Measurements from ENCODE around the gene ZNF345. TPM values are rescaled to one million over a fixed set of nuclear protein-coding genes. Genes with fewer than 3 reads are reported as not detected.

The ZNF345 gene
- total RNA-seq, 4 donors from 2014 or later = 3.5 to 17.0 (median 9.1) TPM

GRCh38 chr19:36837176-36837905, 13.3 kb upstream of the ZNF345 start:
- H3K27me3 ChIP-seq = no peaks in the 10 kb centered on the region
- H3K27ac ChIP-seq = peak overlapping the region; percentile 83
- peaks cover 17% of the 10 kb centered on the region for H3K4me1 ChIP-seq
- DNase-seq (ENCODE audit: low spot score in 2 of 2) = no peak
- H3K9me3 ChIP-seq = peaks cover 22% of the 10 kb centered on the region
- H3K4me3 ChIP-seq = peak overlapping the region; percentile 68
- TF ChIP-seq POLR2A (IDR thresholded peaks at IDR 0.05) = no peak
- TF ChIP-seq, protein P1, sequence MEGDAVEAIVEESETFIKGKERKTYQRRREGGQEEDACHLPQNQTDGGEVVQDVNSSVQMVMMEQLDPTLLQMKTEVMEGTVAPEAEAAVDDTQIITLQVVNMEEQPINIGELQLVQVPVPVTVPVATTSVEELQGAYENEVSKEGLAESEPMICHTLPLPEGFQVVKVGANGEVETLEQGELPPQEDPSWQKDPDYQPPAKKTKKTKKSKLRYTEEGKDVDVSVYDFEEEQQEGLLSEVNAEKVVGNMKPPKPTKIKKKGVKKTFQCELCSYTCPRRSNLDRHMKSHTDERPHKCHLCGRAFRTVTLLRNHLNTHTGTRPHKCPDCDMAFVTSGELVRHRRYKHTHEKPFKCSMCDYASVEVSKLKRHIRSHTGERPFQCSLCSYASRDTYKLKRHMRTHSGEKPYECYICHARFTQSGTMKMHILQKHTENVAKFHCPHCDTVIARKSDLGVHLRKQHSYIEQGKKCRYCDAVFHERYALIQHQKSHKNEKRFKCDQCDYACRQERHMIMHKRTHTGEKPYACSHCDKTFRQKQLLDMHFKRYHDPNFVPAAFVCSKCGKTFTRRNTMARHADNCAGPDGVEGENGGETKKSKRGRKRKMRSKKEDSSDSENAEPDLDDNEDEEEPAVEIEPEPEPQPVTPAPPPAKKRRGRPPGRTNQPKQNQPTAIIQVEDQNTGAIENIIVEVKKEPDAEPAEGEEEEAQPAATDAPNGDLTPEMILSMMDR (IDR thresholded peaks at IDR 0.05) = no peak
- no peak for TF ChIP-seq EP300 (IDR thresholded peaks at IDR 0.05)
- TF ChIP-seq POLR2AphosphoS5 (IDR thresholded peaks at IDR 0.05) = no peak
- peaks cover 17% of the 10 kb centered on the region for H3K36me3 ChIP-seq
- 35% methylated on average over 8 of the region's 8 CpGs for WGBS

DNA sequence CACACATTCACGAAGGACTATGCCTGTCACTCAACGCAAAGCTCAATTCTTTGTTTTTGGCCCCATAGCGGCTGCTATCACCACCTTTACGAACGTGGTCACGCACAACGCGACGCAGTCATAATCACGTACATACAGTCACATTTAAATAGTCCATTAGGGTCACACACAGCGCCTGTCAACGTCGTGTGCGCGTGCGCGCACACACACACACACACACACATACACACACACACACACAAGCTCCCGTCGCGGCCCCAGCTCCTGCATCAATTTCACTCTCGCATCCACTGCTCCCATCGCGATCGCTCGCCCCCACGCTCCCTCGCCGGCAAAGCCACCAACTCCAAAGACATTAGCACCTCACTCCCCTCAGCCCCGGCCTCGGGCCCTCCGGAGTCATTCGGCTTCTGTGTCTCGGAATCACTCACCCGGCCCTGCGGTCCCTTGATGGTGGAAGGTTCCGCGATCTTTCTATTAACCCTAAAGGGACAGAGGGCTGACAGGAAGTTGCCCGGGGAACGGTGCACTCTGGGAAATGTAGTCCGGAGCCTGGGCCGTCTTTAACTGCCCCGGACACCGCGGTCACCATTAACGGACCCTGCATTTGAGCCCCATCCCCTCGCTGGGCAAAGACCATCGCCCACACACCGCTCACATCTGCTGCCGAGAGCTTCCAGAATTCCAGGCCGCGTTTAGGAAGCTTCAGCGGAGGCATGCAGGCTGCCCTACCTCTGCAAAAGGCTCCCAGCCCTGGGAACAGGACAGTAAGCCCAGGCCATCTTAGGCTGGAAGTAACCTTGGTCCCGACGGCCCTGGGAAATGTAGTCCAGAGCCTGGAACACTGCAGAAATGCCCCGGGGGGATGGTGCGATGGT, 12.5 kb upstream of the ZNF345 start, which contains the start of gene ZNF790:
TSS of gene ZNF790 (minus strand) at position 482 of the 878 bp plus-strand sequence. CDS start 12,768 bp downstream, outside the sequence.
- peaks cover 12% of the 10 kb centered on the region for H3K36me3 ChIP-seq
- H3K9me3 ChIP-seq = peaks cover 16% of the 10 kb centered on the region
- peak; percentile 90 to 92 for DNase-seq (ENCODE audit: low spot score in 2 of 2)
- H3K4me1 ChIP-seq = peaks cover 17% of the 10 kb centered on the region
- TF ChIP-seq, protein P1 (IDR thresholded peaks at IDR 0.05) = no peak
- TF ChIP-seq POLR2AphosphoS5 (IDR thresholded peaks at IDR 0.05) = peak in 1 of 3 donors; percentile 36
- peak within 1 kb of the TSS; percentile 83 for H3K27ac ChIP-seq
- peak within 1 kb of the TSS; percentile 68 for H3K4me3 ChIP-seq
- 1% methylated on average over 32 of the region's 56 CpGs for WGBS
- no peaks in the 10 kb centered on the region for H3K27me3 ChIP-seq

DNA sequence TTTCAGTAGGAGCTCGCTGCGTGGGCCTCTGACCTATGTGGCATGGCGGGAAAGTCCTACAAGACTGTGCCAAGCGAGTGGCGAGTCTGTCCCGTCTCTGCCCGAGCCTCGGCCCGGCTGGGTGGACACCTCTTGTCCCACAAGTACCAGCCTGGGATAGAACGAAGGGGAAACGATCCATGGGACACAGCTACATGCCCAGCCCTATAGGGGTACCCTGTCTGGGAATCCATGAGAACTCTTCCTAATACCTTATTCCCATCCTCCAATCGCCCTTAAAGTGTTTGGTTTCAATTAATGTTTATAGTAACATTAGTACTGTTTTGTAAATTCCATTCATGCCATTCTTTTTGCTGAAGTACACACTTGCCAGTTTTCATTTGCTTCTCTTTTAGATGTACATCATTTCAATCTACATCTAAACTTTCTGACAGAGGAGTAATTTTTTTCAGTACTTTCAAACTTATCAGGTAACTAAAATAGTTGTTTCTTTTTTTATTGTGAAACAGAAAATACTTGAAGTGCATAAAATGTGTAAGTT, 11.8 kb upstream of the ZNF345 start:
- TF ChIP-seq POLR2A (IDR thresholded peaks at IDR 0.05) (no peak), EP300 (IDR thresholded peaks at IDR 0.05) (no peak), POLR2AphosphoS5 (IDR thresholded peaks at IDR 0.05) (no peak)
- TF ChIP-seq, protein P1 (IDR thresholded peaks at IDR 0.05) = no peak
- H3K4me3 ChIP-seq = peak overlapping the region; percentile 68
- 12% methylated on average over 10 of the region's 12 CpGs for WGBS

DNA sequence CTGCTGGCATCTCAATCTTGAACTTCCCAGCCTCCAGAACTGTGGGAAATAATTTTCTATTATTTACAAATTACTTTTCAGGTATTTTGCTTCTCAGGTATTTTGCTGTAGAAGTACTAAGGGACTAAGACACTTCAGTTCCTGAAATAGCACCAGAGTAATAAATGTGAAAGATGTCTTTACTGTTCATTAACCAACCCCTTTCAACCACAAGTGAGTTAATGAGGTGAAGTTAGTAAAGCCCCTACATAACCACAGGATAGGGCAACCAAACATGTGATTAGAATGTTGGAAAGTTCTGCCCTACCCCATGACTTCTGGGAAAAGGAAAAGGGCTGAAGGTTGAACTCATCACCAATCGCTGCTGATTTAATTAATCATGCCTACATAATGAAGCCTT, 2.7 kb upstream of the ZNF345 start:
- Histone ChIP-seq H3K9me3 (no peaks in the 10 kb centered on the region), H3K27ac (no peak overlapping the region), H3K4me3 (no peak overlapping the region), H3K27me3 (no peaks in the 10 kb centered on the region), H3K4me1 (peaks cover 20% of the 10 kb centered on the region), H3K36me3 (peaks cover 11% of the 10 kb centered on the region)
- TF ChIP-seq POLR2AphosphoS5 (IDR thresholded peaks at IDR 0.05) (no peak), POLR2A (IDR thresholded peaks at IDR 0.05) (no peak), EP300 (IDR thresholded peaks at IDR 0.05) (no peak)
- TF ChIP-seq, protein P1 (IDR thresholded peaks at IDR 0.05) = no peak
- 63% methylated on average over 1 of the region's 1 CpG for WGBS
- no peak for DNase-seq (ENCODE audit: low spot score in 2 of 2)

More for the DNA sequence above, 11.8 kb upstream of the ZNF345 start:
- peaks cover 17% of the 10 kb centered on the region for H3K4me1 ChIP-seq
- H3K27ac ChIP-seq = peak overlapping the region; percentile 83
- H3K27me3 ChIP-seq = no peaks in the 10 kb centered on the region
- peaks cover 12% of the 10 kb centered on the region for H3K36me3 ChIP-seq
- DNase-seq (ENCODE audit: low spot score in 2 of 2) = no peak
- peaks cover 16% of the 10 kb centered on the region for H3K9me3 ChIP-seq
